GM20000 (cell line): ENCODE data around the gene KCNIP3.

Experiments
- DNase-seq: peaks from one replicate; pipeline ENCODE4 v3.0.0; 2012; ENCODE audit warnings: low spot score
- TF ChIP-seq, protein P1 (sequence below): IDR thresholded peaks from 2 replicates; pipeline ENCODE4 v1.5.1; 2012; ENCODE audit warnings: mild to moderate bottlenecking, control low read depth; ENCODE audit errors: extremely low read depth, missing control alignments

KCNIP3 gene

DNA sequence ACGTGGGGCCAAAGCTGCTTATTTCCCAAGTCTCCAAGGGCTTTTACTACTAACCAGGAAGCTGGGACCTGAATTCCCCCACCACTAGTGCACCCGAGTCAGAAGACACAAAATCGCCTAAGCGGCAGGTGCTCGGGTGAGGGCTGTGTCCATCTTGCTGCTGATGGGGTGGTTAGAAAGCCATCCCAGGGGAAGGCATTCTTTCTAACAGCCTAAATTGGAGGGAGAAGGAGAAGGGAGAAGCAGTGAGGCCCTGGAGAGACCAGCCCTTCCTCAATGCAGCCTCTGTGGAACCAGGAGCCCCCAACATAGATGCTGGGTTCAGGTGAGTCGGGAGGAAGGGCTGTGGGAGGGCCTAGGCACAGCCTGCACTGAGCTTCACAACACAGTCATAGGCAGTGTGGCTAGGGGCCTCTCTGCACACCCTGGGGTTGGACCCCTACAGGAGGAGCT lies 24.8 kb upstream of the KCNIP3 start:
- TF ChIP-seq, protein P1, sequence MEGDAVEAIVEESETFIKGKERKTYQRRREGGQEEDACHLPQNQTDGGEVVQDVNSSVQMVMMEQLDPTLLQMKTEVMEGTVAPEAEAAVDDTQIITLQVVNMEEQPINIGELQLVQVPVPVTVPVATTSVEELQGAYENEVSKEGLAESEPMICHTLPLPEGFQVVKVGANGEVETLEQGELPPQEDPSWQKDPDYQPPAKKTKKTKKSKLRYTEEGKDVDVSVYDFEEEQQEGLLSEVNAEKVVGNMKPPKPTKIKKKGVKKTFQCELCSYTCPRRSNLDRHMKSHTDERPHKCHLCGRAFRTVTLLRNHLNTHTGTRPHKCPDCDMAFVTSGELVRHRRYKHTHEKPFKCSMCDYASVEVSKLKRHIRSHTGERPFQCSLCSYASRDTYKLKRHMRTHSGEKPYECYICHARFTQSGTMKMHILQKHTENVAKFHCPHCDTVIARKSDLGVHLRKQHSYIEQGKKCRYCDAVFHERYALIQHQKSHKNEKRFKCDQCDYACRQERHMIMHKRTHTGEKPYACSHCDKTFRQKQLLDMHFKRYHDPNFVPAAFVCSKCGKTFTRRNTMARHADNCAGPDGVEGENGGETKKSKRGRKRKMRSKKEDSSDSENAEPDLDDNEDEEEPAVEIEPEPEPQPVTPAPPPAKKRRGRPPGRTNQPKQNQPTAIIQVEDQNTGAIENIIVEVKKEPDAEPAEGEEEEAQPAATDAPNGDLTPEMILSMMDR = no peak
- no peak for DNase-seq

DNA sequence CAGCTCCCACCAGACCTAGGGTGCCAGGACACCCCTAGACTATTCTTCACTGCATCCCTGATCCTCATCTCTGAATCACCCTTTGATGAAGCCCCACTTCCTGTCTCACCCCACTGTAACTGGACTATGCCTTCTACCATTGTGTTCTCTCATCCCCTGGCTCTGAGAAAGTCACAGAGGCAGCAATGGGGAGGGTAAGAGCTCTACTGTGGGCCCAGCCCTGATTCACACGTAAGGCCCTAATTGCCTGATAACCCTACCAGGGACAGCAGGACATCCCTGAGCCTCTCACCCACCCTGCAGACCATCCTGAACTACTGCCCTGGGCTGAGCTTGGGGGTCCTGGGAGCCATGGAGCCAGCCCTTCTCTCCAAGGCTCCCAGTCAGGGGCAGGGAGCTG lies 24.4 kb upstream of the KCNIP3 start:
- TF ChIP-seq, protein P1 = no peak
- no peak for DNase-seq

GRCh38 chr2:95273566-95274290 lies 23.4 kb upstream of the KCNIP3 start:
- DNase-seq = no peak
- TF ChIP-seq, protein P1 = no peak

DNA sequence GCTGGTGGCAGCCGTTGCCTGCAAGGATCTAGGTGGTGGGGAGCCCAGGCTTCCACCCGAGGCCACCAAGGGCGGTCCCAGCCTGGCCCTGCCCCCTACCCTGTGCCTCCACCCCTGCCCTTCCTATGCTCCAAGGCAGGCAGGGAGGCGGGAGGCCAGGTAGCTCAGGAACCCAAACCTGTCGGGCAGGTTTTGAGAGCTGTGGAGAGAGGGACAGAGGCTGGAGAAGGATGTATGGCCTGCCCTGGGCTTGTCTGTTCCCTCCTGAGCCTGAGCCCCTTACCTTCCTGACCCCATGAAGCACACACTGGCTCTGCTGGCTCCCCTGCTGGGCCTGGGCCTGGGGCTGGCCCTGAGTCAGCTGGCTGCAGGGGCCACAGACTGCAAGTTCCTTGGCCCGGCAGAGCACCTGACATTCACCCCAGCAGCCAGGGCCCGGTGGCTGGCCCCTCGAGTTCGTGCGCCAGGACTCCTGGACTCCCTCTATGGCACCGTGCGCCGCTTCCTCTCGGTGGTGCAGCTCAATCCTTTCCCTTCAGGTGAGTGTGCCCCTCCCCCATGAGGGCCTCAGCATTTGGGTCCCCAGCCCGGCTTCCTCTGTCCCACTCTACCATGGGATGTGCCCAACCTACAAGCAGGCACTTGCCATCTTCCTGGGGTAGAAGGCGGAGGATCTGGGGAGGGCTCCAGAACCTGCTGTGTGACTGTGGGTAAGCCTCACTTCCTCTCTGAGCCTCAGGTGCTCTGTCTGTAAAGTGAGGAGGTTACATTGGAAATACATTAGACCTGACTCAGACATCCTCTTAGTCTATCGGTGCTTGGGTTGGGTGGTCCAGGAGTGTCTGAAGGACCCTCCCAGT lies 22.6 kb upstream of the KCNIP3 start, which contains the start of gene PROM2:
PROM2 (plus strand) TSS at position 159 of the 860 bp plus-strand sequence; CDS start at position 296, 137 bp downstream.
- TF ChIP-seq, protein P1 = no peak
- DNase-seq = no peak

GRCh38 chr2:95275151-95275515 lies 22.0 kb upstream of the KCNIP3 start:
- TF ChIP-seq, protein P1 = no peak
- no peak for DNase-seq

GRCh38 chr2:95275601-95276243 lies 21.4 kb upstream of the KCNIP3 start:
- TF ChIP-seq, protein P1 = no peak
- DNase-seq = no peak
